ENCODE results near the gene CFAP299. TPM values are rescaled to one million over a fixed set of nuclear protein-coding genes. Genes with fewer than 3 reads are reported as not detected.

Gene CFAP299
- total and polyA plus RNA-seq, 2 experiments from 2014 or later: 0.24 to 1.4 TPM

GRCh38 chr4:80492761-80493160 is 157.2 kb downstream of the CFAP299 start:
- no peak for DNase-seq (ENCODE audit: low read depth in 1 of 2, low spot score in 1 of 2)
- H3K27ac ChIP-seq: no peak overlapping the region
- no peaks in the 10 kb centered on the region for H3K4me1 ChIP-seq (ENCODE audit: low read depth)
- H3K9me3 ChIP-seq (ENCODE audit: low read depth): no peaks in the 10 kb centered on the region
- no peaks in the 10 kb centered on the region for H3K36me3 ChIP-seq
- no peak overlapping the region for H3K4me3 ChIP-seq
- no peak for TF ChIP-seq CTCF (IDR thresholded peaks at IDR 0.05; ENCODE audit: low read depth, low read length)
- no peaks in the 10 kb centered on the region for H3K27me3 ChIP-seq

- TF ChIP-seq CTCF (IDR thresholded peaks at IDR 0.05; ENCODE audit: low read depth, low read length): no peak
- H3K27ac ChIP-seq: no peak overlapping the region
- DNase-seq (ENCODE audit: low read depth in 1 of 2, low spot score in 1 of 2): no peak
- H3K9me3 ChIP-seq (ENCODE audit: low read depth): no peaks in the 10 kb centered on the region
- H3K4me3 ChIP-seq: no peak overlapping the region
- no peaks in the 10 kb centered on the region for H3K4me1 ChIP-seq (ENCODE audit: low read depth)
- no peaks in the 10 kb centered on the region for H3K27me3 ChIP-seq
- H3K36me3 ChIP-seq: no peaks in the 10 kb centered on the region
Measured at GRCh38 chr4:80495865-80496264, 160.3 kb downstream of the CFAP299 start.

- no peak overlapping the region for H3K27ac ChIP-seq
- H3K9me3 ChIP-seq (ENCODE audit: low read depth): no peaks in the 10 kb centered on the region
- TF ChIP-seq CTCF (IDR thresholded peaks at IDR 0.05; ENCODE audit: low read depth, low read length): no peak
- H3K4me3 ChIP-seq: no peak overlapping the region
- H3K27me3 ChIP-seq: no peaks in the 10 kb centered on the region
- H3K4me1 ChIP-seq (ENCODE audit: low read depth): no peaks in the 10 kb centered on the region
- DNase-seq (ENCODE audit: low read depth in 1 of 2, low spot score in 1 of 2): no peak
- H3K36me3 ChIP-seq: no peaks in the 10 kb centered on the region
Measured at GRCh38 chr4:80498725-80499124, 163.2 kb downstream of the CFAP299 start.

- Histone ChIP-seq H3K4me3 (no peak overlapping the region), H3K36me3 (no peaks in the 10 kb centered on the region), H3K27ac (no peak overlapping the region), H3K4me1 (ENCODE audit: low read depth) (no peaks in the 10 kb centered on the region), H3K27me3 (no peaks in the 10 kb centered on the region), H3K9me3 (ENCODE audit: low read depth) (no peaks in the 10 kb centered on the region)
- DNase-seq (ENCODE audit: low read depth in 1 of 2, low spot score in 1 of 2): no peak
- no peak for TF ChIP-seq CTCF (IDR thresholded peaks at IDR 0.05; ENCODE audit: low read depth, low read length)
Measured at GRCh38 chr4:80500613-80501012, 165.1 kb downstream of the CFAP299 start.

- Histone ChIP-seq H3K4me3 (no peak overlapping the region), H3K27me3 (no peaks in the 10 kb centered on the region), H3K36me3 (no peaks in the 10 kb centered on the region), H3K27ac (no peak overlapping the region), H3K9me3 (ENCODE audit: low read depth) (no peaks in the 10 kb centered on the region), H3K4me1 (ENCODE audit: low read depth) (no peaks in the 10 kb centered on the region)
- no peak for DNase-seq (ENCODE audit: low read depth in 1 of 2, low spot score in 1 of 2)
- no peak for TF ChIP-seq CTCF (IDR thresholded peaks at IDR 0.05; ENCODE audit: low read depth, low read length)
Measured at GRCh38 chr4:80507077-80507476, 171.5 kb downstream of the CFAP299 start.

GRCh38 chr4:80507507-80507906 is 172.0 kb downstream of the CFAP299 start:
- H3K27me3 ChIP-seq: no peaks in the 10 kb centered on the region
- H3K27ac ChIP-seq: no peak overlapping the region
- no peaks in the 10 kb centered on the region for H3K4me1 ChIP-seq (ENCODE audit: low read depth)
- H3K36me3 ChIP-seq: no peaks in the 10 kb centered on the region
- TF ChIP-seq CTCF (IDR thresholded peaks at IDR 0.05; ENCODE audit: low read depth, low read length): no peak
- no peak overlapping the region for H3K4me3 ChIP-seq
- H3K9me3 ChIP-seq (ENCODE audit: low read depth): no peaks in the 10 kb centered on the region
- no peak for DNase-seq (ENCODE audit: low read depth in 1 of 2, low spot score in 1 of 2)
